NT2/D1 (cell line): ENCODE results near the gene MRPS6.

Source experiments
- DNase-seq: peaks from one replicate; pipeline ENCODE4 v3.0.0-alpha.2; 2011; ENCODE audit warnings: low read depth, low spot score
- H3K27me3 ChIP-seq: 2 replicates; pipeline ENCODE4 v1.6.0; 2011; ENCODE audit warnings: mild to moderate bottlenecking; ENCODE audit not compliant: insufficient read length, insufficient read depth
- H3K36me3 ChIP-seq: 2 replicates; pipeline ENCODE4 v1.6.1; 2011; ENCODE audit warnings: mild to moderate bottlenecking, low read length, mixed read lengths; ENCODE audit not compliant: insufficient read depth, insufficient read length
- H3K4me1 ChIP-seq: 2 replicates; pipeline ENCODE4 v1.5.1; 2011; ENCODE audit not compliant: insufficient read depth, insufficient read length
- H3K4me3 ChIP-seq: 2 replicates; pipeline ENCODE4 v1.5.1; 2011; ENCODE audit warnings: low read depth; ENCODE audit not compliant: insufficient read length
- H3K9ac ChIP-seq: 2 replicates; pipeline ENCODE4 v1.6.0; 2011; ENCODE audit warnings: low read depth; ENCODE audit not compliant: insufficient read length
- H3K9me3 ChIP-seq: 2 replicates; pipeline ENCODE4 v1.5.1; 2011; ENCODE audit warnings: mild to moderate bottlenecking, low read length; ENCODE audit not compliant: insufficient read depth
- SUZ12 ChIP-seq: IDR thresholded peaks from 2 replicates; pipeline ENCODE4 v1.6.1; 2011; ENCODE audit not compliant: insufficient read length, insufficient read depth; ENCODE audit errors: extremely low read depth
- YY1 ChIP-seq: IDR thresholded peaks from 2 replicates; pipeline ENCODE4 v1.6.1; 2011; ENCODE audit not compliant: insufficient read length, insufficient read depth
- ZNF274 ChIP-seq: IDR thresholded peaks from 2 replicates; pipeline ENCODE4 v1.6.1; 2011; ENCODE audit warnings: mild to moderate bottlenecking, low read depth, low read length

MRPS6 gene

GRCh38 chr21:34189506-34189905 lies 116.1 kb downstream of the MRPS6 start:
- DNase-seq, result no peak
- Histone ChIP-seq H3K4me1 (peaks cover 3% of the 10 kb centered on the region), H3K4me3 (no peak overlapping the region), H3K36me3 (no peaks in the 10 kb centered on the region), H3K27me3 (no peaks in the 10 kb centered on the region), H3K9ac (no peak overlapping the region), H3K9me3 (peaks cover 18% of the 10 kb centered on the region; the same call in 1 of the 2 replicates)
- no peak for TF ChIP-seq ZNF274
- TF ChIP-seq YY1, result no peak
- TF ChIP-seq SUZ12, result no peak

DNA sequence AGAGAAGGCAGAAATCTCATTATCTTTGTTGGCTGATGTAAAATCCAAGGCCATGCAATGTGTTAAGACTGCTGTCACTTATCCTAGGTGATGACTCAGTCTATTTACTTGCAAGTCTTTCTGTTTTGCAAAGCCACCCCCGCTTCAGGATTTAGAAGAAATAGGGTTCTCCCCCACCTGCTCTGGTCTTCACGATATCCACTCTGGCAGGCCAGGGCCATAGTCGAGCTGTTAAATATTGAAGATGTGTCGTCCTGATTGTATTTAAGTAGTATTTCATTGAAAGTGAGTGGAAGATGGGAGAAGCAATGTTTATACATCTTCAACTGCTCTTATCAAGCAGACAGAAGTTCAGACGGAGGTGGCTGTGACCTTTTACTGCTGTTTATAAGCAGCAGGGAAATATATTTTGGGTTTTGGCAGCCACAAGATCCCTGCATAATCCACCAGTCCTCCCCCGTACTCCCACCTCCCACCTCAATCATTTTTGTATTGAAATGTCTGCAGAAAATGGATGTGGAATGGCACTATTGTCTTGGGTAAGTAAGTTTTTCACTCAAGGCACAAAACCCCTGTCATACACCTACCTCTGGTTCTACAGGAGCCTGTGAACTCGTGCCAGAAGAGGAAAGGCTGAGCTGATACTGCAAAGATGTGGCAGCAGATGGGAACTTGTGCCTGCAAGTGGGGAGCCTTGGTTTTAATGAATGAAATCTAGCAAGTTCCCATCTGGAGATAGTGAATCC lies 117.4 kb downstream of the MRPS6 start:
- H3K4me3 ChIP-seq, result no peak overlapping the region
- H3K9me3 ChIP-seq, result peaks cover 22% of the 10 kb centered on the region; the same call in 1 of the 2 replicates
- H3K27me3 ChIP-seq, result no peaks in the 10 kb centered on the region
- peaks cover 3% of the 10 kb centered on the region for H3K4me1 ChIP-seq
- H3K9ac ChIP-seq, result no peak overlapping the region
- no peaks in the 10 kb centered on the region for H3K36me3 ChIP-seq
- TF ChIP-seq SUZ12 (no peak), ZNF274 (no peak)
- no peak for DNase-seq

DNA sequence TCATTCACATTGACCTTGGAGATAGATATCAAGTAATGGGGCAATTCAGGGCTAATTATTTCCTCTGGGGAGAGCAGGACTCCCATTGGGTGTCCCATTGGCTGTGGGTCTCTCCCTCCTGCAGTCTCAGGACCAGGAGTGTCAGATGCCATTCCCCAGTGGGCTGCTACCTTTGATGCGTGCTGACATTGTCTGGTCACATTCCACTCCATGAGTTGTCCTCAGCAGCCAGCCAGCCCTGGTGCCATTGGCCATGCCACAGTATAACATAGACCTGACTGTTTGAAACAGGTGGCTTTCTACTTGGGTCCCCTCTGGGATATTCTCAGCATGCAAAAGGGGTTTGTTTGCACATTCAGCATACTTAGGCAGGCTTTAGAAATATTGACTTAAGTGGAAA lies 118.5 kb downstream of the MRPS6 start:
- Histone ChIP-seq H3K27me3 (no peaks in the 10 kb centered on the region), H3K9me3 (peaks cover 22% of the 10 kb centered on the region; the same call in 1 of the 2 replicates), H3K9ac (no peak overlapping the region), H3K4me3 (no peak overlapping the region), H3K4me1 (peaks cover 3% of the 10 kb centered on the region), H3K36me3 (no peaks in the 10 kb centered on the region)
- TF ChIP-seq ZNF274, result no peak
- no peak for TF ChIP-seq SUZ12
- TF ChIP-seq YY1, result no peak
- no peak for DNase-seq
